ENCODE measurements around the gene ACACA.

The ACACA gene

GRCh38 chr17:37123386-37123785 lies 283.2 kb downstream of the ACACA start:
- no peak for DNase-seq

GRCh38 chr17:37121616-37122015 lies 285.0 kb downstream of the ACACA start:
- no peak for DNase-seq

GRCh38 chr17:37118366-37119137 lies 288.1 kb downstream of the ACACA start:
- DNase-seq, result no peak

- no peak for DNase-seq
Measured at GRCh38 chr17:37117373-37118142, 289.1 kb downstream of the ACACA start.

- no peak for DNase-seq
Measured at GRCh38 chr17:37116671-37117185, 289.9 kb downstream of the ACACA start.

GRCh38 chr17:37111329-37111728 lies 295.3 kb downstream of the ACACA start:
- no peak for DNase-seq

- DNase-seq, result no peak
Measured at GRCh38 chr17:37110746-37111145, 295.9 kb downstream of the ACACA start.

GRCh38 chr17:37109731-37110710 lies 296.6 kb downstream of the ACACA start:
- no peak for DNase-seq

GRCh38 chr17:37109106-37109505 lies 297.5 kb downstream of the ACACA start:
- no peak for DNase-seq

- no peak for DNase-seq
Measured at GRCh38 chr17:37107406-37108083, 299.1 kb downstream of the ACACA start.

GRCh38 chr17:37106049-37106448 lies 300.6 kb downstream of the ACACA start:
- DNase-seq, result no peak

GRCh38 chr17:37103231-37103630 lies 303.4 kb downstream of the ACACA start:
- DNase-seq, result no peak

- no peak for DNase-seq
Measured at GRCh38 chr17:37101306-37101705, 305.3 kb downstream of the ACACA start.

GRCh38 chr17:37100231-37100630 lies 306.4 kb downstream of the ACACA start:
- DNase-seq, result no peak

GRCh38 chr17:37098910-37099664 lies 307.5 kb downstream of the ACACA start:
- DNase-seq, result no peak

GRCh38 chr17:37098152-37098551 lies 308.5 kb downstream of the ACACA start:
- DNase-seq, result no peak

- no peak for DNase-seq
Measured at GRCh38 chr17:37097154-37097553, 309.5 kb downstream of the ACACA start.

- DNase-seq, result no peak
Measured at GRCh38 chr17:37096071-37096470, 310.6 kb downstream of the ACACA start.

- DNase-seq, result no peak
Measured at GRCh38 chr17:37094391-37094790, 312.2 kb downstream of the ACACA start.

- no peak for DNase-seq
Measured at GRCh38 chr17:37092701-37093100, 313.9 kb downstream of the ACACA start.

GRCh38 chr17:37092071-37092470 lies 314.6 kb downstream of the ACACA start:
- no peak for DNase-seq
